Measurements from ENCODE around the gene ATXN1.
"Not testable (repeated sequence)": the region's sequence is repeated elsewhere in the genome, so short reads cannot be mapped to it uniquely, and the experiment has no call there.

DNA sequence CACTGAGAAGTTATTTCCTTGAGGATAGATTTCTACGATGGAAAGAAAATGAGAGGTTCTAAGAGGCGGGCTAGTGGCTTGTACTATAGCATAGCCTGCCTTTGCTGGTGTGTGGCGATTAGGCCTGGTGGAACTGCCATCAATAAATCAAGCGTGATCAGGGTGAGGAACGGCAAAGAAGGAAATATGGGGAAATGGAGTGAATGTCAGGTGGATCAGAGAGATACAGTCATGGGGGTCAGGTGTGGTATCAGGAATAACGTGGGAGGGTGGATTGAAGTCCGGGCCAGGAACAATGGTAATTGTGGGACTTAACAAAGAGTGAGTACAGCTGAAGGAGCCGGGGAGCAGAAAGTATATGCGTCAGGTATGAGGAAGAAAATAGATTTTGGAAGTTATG, 500.7 kb downstream of the ATXN1 start:
- TF ChIP-seq, protein P1, sequence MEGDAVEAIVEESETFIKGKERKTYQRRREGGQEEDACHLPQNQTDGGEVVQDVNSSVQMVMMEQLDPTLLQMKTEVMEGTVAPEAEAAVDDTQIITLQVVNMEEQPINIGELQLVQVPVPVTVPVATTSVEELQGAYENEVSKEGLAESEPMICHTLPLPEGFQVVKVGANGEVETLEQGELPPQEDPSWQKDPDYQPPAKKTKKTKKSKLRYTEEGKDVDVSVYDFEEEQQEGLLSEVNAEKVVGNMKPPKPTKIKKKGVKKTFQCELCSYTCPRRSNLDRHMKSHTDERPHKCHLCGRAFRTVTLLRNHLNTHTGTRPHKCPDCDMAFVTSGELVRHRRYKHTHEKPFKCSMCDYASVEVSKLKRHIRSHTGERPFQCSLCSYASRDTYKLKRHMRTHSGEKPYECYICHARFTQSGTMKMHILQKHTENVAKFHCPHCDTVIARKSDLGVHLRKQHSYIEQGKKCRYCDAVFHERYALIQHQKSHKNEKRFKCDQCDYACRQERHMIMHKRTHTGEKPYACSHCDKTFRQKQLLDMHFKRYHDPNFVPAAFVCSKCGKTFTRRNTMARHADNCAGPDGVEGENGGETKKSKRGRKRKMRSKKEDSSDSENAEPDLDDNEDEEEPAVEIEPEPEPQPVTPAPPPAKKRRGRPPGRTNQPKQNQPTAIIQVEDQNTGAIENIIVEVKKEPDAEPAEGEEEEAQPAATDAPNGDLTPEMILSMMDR (IDR thresholded peaks at IDR 0.05) = not testable (repeated sequence)
- not testable (repeated sequence) for TF ChIP-seq EP300 (IDR thresholded peaks at IDR 0.05; ENCODE audit: borderline replicate concordance in 1 of 2, low read depth in 1 of 2, low read length in 1 of 2)

Measured in SK-N-SH (cell line).